HUES6 (cell line): ENCODE measurements around the gene ACLY.
"Not testable (repeated sequence)": the region's sequence is repeated elsewhere in the genome, so short reads cannot be mapped to it uniquely, and the experiment has no call there.

Experiments
- H3K27ac ChIP-seq: 2 replicates; pipeline ENCODE4 v1.7.0; 2013; ENCODE audit warnings: low read depth, mild to moderate bottlenecking, low read length, inconsistent platforms
- H3K27me3 ChIP-seq: 2 replicates; pipeline ENCODE4 v1.6.1; 2013; ENCODE audit warnings: low read length; ENCODE audit not compliant: control insufficient read depth, insufficient read depth
- H3K36me3 ChIP-seq: 2 replicates; pipeline ENCODE4 v1.6.1; 2013; ENCODE audit warnings: low read length; ENCODE audit not compliant: control insufficient read depth, insufficient read depth
- H3K4me1 ChIP-seq: 2 replicates; pipeline ENCODE4 v1.6.1; 2013; ENCODE audit warnings: low read length; ENCODE audit not compliant: control insufficient read depth, insufficient read depth
- H3K4me3 ChIP-seq: 2 replicates; pipeline ENCODE4 v1.5.1; 2013; ENCODE audit warnings: low read depth, low read length
- H3K9ac ChIP-seq: one replicate; pipeline ENCODE4 v1.6.1; 2013; ENCODE audit warnings: mild to moderate bottlenecking, low read length
- H3K9me3 ChIP-seq: 2 replicates; pipeline ENCODE4 v1.6.1; 2013; ENCODE audit warnings: low read depth, low read length; ENCODE audit not compliant: control insufficient read depth, insufficient read depth

Gene ACLY

DNA sequence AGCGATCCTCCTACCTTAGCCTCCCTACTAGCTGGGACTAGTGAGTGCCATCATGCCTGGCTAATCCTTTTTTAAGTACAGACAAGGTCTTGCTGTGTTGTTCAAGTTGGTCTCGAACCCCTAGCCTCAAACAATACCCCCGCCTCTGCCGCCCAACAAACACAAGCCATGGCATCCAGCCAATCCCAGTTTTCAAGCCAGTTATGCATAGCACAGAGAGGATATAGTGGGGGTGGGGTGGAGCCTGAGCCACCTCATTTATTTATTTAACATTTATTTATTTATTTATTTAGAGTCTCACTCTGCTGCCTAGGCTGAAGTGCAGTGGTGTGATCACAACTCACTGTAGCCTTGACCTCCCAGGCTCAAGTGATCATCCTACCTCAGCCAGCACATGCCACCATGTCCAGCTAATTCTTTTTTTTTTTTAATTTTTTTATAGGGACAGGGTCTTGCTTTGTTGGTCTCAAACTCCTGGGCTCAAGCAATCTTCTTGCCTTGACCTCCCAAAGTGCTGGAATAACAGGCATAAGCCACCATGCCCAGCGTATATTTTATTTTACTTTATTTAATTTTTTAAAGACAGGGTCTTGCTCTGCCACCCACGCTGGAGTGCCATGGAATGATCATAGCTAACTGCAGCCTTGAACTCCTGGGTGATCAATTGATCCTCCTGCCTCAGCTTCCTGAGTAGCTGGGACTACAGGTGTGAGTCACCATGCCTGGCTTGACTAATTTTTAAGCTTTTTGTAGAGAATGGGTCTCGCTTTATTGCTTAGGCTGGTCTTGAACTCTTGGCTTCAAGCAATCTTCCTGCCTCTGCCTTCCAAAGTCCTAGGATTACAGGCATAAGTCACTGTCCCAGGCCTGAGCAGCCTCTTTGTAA lies 27.4 kb downstream of the ACLY start:
- Histone ChIP-seq H3K4me1 (no peaks in the 10 kb centered on the region; the same call in 1 of the 2 replicates), H3K9me3 (no peaks in the 10 kb centered on the region), H3K36me3 (peaks cover 95% of the 10 kb centered on the region), H3K27me3 (no peaks in the 10 kb centered on the region), H3K27ac (no peak overlapping the region), H3K4me3 (no peak overlapping the region), H3K9ac (no peak overlapping the region)

GRCh38 chr17:41888332-41888965 lies 30.3 kb downstream of the ACLY start:
- Histone ChIP-seq H3K9ac (no peak overlapping the region), H3K27ac (no peak overlapping the region), H3K9me3 (no peaks in the 10 kb centered on the region), H3K27me3 (no peaks in the 10 kb centered on the region), H3K4me3 (no peak overlapping the region), H3K36me3 (peaks cover 95% of the 10 kb centered on the region), H3K4me1 (no peaks in the 10 kb centered on the region)

DNA sequence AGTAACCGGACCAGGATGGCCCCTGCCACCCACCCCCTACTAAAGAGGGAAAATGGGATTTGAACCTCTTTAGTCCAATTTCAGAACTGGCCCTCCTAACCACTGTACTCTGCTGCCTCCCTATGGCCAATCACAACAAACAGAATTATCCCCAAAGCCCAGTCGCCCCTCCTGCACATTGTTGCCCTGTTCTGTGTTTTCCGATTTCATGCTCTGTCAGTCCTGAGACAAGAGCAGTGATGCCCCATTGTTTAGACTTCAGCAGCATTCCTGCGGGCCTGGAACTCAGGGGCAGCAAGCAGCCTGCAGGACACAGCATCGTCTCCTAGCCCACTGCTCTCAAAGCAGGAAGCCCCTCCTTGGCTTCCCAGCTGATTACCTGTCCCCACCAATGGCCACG lies 33.0 kb downstream of the ACLY start:
- no peaks in the 10 kb centered on the region for H3K27me3 ChIP-seq
- no peaks in the 10 kb centered on the region for H3K9me3 ChIP-seq
- no peak overlapping the region for H3K27ac ChIP-seq
- no peaks in the 10 kb centered on the region for H3K4me1 ChIP-seq
- no peak overlapping the region for H3K4me3 ChIP-seq
- H3K36me3 ChIP-seq = peaks cover 91% of the 10 kb centered on the region
- H3K9ac ChIP-seq = no peak overlapping the region

DNA sequence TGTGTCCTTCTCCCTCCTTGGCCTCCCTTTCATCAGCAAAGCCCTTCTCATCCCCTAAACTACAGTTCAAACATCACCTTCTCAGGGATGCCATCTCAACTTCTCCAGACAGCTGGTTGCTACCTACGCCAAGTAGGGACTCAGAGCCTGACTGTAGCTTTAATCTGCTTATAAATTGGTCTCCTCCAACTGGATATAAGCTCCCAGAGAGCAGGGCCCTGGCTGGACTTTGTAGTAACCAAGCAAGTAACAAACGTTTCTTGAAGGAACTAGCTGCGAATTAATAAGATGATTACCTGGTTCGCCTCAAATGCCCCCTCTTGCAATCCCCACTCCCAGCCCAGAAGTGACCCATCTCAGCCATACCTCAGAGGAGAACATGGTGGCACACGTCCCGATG lies 36.0 kb downstream of the ACLY start:
- H3K27ac ChIP-seq = no peak overlapping the region
- H3K9me3 ChIP-seq = no peaks in the 10 kb centered on the region
- H3K36me3 ChIP-seq = peaks cover 96% of the 10 kb centered on the region
- no peak overlapping the region for H3K4me3 ChIP-seq
- no peaks in the 10 kb centered on the region for H3K27me3 ChIP-seq
- H3K9ac ChIP-seq = no peak overlapping the region
- H3K4me1 ChIP-seq = no peaks in the 10 kb centered on the region

- H3K27me3 ChIP-seq = no peaks in the 10 kb centered on the region
- H3K36me3 ChIP-seq = peaks cover 83% of the 10 kb centered on the region
- H3K9ac ChIP-seq = no peak overlapping the region
- H3K9me3 ChIP-seq = no peaks in the 10 kb centered on the region
- no peak overlapping the region for H3K4me3 ChIP-seq
- H3K27ac ChIP-seq = no peak overlapping the region
- no peaks in the 10 kb centered on the region for H3K4me1 ChIP-seq
These were observed 38.6 kb downstream of the ACLY start for GRCh38 chr17:41880130-41880529.

DNA sequence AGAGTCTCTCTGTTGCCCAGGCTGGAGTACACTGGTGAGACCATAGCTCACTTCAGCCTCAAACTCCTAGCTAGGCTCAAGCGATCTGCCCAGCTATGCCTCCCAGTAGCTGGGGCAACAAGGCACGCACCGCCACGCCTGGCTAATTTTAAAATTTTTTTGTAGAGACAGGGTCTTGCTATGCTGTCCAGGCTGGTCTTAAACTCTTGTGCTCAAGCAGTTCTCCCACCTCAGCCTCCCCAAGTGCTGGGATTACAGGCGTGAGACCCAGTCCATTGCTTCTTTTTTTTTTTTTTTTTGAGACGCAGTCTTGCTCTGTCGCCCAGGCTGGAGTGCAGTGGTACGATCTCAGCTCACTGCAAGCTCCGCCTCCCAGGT lies 44.5 kb downstream of the ACLY start:
- not testable (repeated sequence) for H3K27me3 ChIP-seq, H3K27ac ChIP-seq, H3K9me3 ChIP-seq, H3K9ac ChIP-seq, H3K4me3 ChIP-seq, H3K4me1 ChIP-seq
- H3K36me3 ChIP-seq = peaks cover 84% of the 10 kb centered on the region

- Histone ChIP-seq H3K9ac (no peak overlapping the region), H3K4me3 (no peak overlapping the region), H3K27ac (no peak overlapping the region), H3K9me3 (no peaks in the 10 kb centered on the region), H3K27me3 (no peaks in the 10 kb centered on the region), H3K36me3 (peaks cover 84% of the 10 kb centered on the region), H3K4me1 (no peaks in the 10 kb centered on the region)
These were observed 45.0 kb downstream of the ACLY start for GRCh38 chr17:41873559-41874292.

- no peak overlapping the region for H3K9ac ChIP-seq
- no peaks in the 10 kb centered on the region for H3K9me3 ChIP-seq
- no peak overlapping the region for H3K4me3 ChIP-seq
- H3K4me1 ChIP-seq = no peaks in the 10 kb centered on the region
- no peaks in the 10 kb centered on the region for H3K27me3 ChIP-seq
- H3K27ac ChIP-seq = no peak overlapping the region
- H3K36me3 ChIP-seq = peaks cover 81% of the 10 kb centered on the region
These were observed 47.0 kb downstream of the ACLY start for GRCh38 chr17:41871789-41872188.

DNA sequence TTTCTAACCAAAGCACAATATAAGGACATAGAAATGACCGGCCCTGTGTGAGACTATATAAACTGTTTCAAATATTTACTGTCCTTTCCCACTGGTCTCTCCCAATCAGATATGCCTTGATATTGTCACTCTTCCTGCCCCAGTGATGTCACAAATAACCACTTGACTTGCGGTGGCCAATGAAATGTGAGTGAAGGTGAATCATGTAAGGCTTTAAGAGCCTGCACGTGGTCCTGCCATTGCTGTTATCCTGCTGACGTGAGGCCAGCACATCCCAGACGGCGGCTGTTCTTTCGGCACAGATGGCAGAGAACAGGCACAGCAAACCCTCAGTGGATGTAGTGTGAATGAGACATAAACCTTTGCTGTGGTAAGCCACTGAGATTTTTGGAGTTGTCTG lies 48.1 kb downstream of the ACLY start:
- no peaks in the 10 kb centered on the region for H3K4me1 ChIP-seq
- H3K36me3 ChIP-seq = peaks cover 85% of the 10 kb centered on the region
- H3K27me3 ChIP-seq = no peaks in the 10 kb centered on the region
- no peaks in the 10 kb centered on the region for H3K9me3 ChIP-seq
- no peak overlapping the region for H3K9ac ChIP-seq
- H3K27ac ChIP-seq = no peak overlapping the region
- no peak overlapping the region for H3K4me3 ChIP-seq

DNA sequence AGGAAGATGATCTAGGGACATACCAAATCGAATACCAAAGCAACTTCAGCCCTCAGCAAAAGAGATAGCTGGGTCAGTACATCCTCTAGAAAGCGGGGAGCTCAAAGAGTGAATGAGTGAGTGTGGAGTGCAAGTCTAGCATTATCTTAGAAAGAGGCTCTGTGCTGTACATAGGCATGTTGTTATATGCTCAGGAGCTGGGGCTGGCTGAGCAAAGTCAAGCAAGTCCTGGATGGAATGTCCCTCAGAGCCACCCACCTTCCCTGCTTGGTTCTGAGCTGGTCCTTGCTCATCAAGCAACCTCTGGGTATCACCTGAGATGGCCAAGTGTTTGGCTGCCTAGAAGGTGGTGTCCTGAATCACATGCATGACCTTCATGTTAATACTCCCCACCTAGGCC lies 48.7 kb downstream of the ACLY start:
- Histone ChIP-seq H3K9me3 (no peaks in the 10 kb centered on the region), H3K4me1 (no peaks in the 10 kb centered on the region), H3K4me3 (no peak overlapping the region), H3K36me3 (peaks cover 83% of the 10 kb centered on the region), H3K27ac (no peak overlapping the region), H3K27me3 (no peaks in the 10 kb centered on the region), H3K9ac (no peak overlapping the region)

DNA sequence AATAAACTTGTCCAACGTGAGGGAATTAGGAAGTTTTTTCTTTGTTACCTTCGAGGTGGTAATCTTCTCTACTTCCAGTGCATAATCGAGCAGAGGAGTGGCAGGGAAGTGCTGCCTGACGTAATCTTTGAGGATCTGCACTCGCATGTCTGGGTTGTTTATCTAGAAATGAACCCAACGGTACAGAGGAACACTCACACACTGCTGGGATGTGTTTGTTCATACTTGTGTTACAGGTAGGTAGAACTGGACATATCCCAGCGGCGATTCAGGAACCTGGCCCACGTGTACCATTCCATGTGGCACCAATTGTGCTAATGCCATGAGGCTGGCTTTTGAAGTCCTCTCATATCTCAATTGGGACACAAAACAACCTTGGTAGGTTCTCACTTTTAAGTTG lies 49.3 kb downstream of the ACLY start:
- no peak overlapping the region for H3K9ac ChIP-seq
- no peaks in the 10 kb centered on the region for H3K27me3 ChIP-seq
- no peaks in the 10 kb centered on the region for H3K9me3 ChIP-seq
- H3K4me1 ChIP-seq = no peaks in the 10 kb centered on the region
- no peak overlapping the region for H3K4me3 ChIP-seq
- H3K36me3 ChIP-seq = peaks cover 77% of the 10 kb centered on the region
- no peak overlapping the region for H3K27ac ChIP-seq
